GM12878 (cell line): ENCODE results near the gene PIM2. TPM values are rescaled to one million over a fixed set of nuclear protein-coding genes. Genes with fewer than 3 reads are reported as not detected.
A peak's percentile ranks its signal among the peaks of the same experiment; 100 is the strongest.

Source experiments
- ATAC-seq: fragments of 200-7000 bp; cut with Tn5 transposase; 3 replicates; pipeline ENCODE4 v1.9.1; 2020; ENCODE audit warnings: mild to moderate bottlenecking, moderate library complexity
- BruUV-seq: library from RNA; stranded (reverse); fragments of 400-500 nt; replicated peaks from 2 replicates; lab custom pipeline; 2021; lab: Mats Ljungman, UMichigan
- CTCF ChIA-PET: fragments of 300-600 bp; sonication (Branson Sonifier 250); formaldehyde crosslinking; extraction: SDS; loops from one replicate; lab custom pipeline; 2021; ENCODE audit warnings: inconsistent platforms; lab: Yijun Ruan, JAX
- POLR2A ChIA-PET: fragments of 350-600 bp; formaldehyde crosslinking; extraction: SDS; loops from one replicate; lab custom pipeline; 2021; ENCODE audit warnings: inconsistent platforms; lab: Charles Lee
- RAD21 ChIA-PET: fragments of 300-600 bp; sonication (Branson Sonifier 250); formaldehyde crosslinking; loops from one replicate; lab custom pipeline; 2023; ENCODE audit warnings: antibody characterized with exemption; ENCODE audit not compliant: unreplicated experiment; lab: Charles Lee
- SMC1A ChIA-PET: fragments of 300-600 bp; sonication (Branson Sonifier 250); formaldehyde crosslinking; loops from one replicate; lab custom pipeline; 2023; ENCODE audit not compliant: unreplicated experiment, uncharacterized antibody; lab: Charles Lee
- DNase-seq: peaks from one replicate; pipeline ENCODE4 v3.0.0-alpha.2; 2011; ENCODE audit warnings: low read depth, low spot score
- FAIRE-seq: peaks from 3 replicates; lab custom pipeline; 2011; peaks lifted over from hg19 to GRCh38; lab: Jason Lieb, UNC
- H2AFZ ChIP-seq: 2 replicates; pipeline ENCODE4 v1.6.0; 2011; ENCODE audit warnings: low read depth, low read length, control low read depth; ENCODE audit not compliant: control insufficient read depth
- H3K27ac ChIP-seq: 2 replicates; pipeline ENCODE4 v1.5.1; 2011; ENCODE audit warnings: control low read depth; ENCODE audit not compliant: control insufficient read depth, insufficient read depth
- H3K27me3 ChIP-seq, 2 experiments: replicated peaks in 1 of 2; 2 replicates each; pipeline versions ENCODE4 v1.6.0 to v1.6.1; 2011; ENCODE audit warnings: low read length in 1 of 2; ENCODE audit not compliant: control insufficient read depth in 2 of 2, insufficient read depth in 2 of 2
- H3K36me3 ChIP-seq, 2 experiments: 2 replicates each; pipeline ENCODE4 v1.5.1; 2011; ENCODE audit warnings: low read length in 1 of 2; ENCODE audit not compliant: control insufficient read depth in 2 of 2, insufficient read depth in 2 of 2
- H3K4me1 ChIP-seq: 2 replicates; pipeline ENCODE4 v1.6.1; 2011; ENCODE audit warnings: mild to moderate bottlenecking, low read length, moderate library complexity, mixed read lengths; ENCODE audit not compliant: control insufficient read depth, insufficient read depth
- H3K4me2 ChIP-seq: 2 replicates; pipeline ENCODE4 v1.6.0; 2011; ENCODE audit warnings: control low read depth; ENCODE audit not compliant: control insufficient read depth, insufficient read depth
- H3K4me3 ChIP-seq: fragments of 200-600 bp; sonication (generic); 2 replicates; pipeline ENCODE4 v1.5.1; 2016
- H3K79me2 ChIP-seq: 2 replicates; pipeline ENCODE4 v1.6.0; 2011; ENCODE audit warnings: low read length; ENCODE audit not compliant: control insufficient read depth, insufficient read depth
- H3K9ac ChIP-seq: 2 replicates; pipeline ENCODE4 v1.8.0; 2011; ENCODE audit warnings: low read length, control low read depth, mixed read lengths; ENCODE audit not compliant: control insufficient read depth, insufficient read depth
- H3K9me3 ChIP-seq: replicated peaks from 3 replicates; pipeline ENCODE4 v1.5.1; 2011; ENCODE audit warnings: mild to moderate bottlenecking, low read length; ENCODE audit not compliant: control insufficient read depth, insufficient read depth
- H4K20me1 ChIP-seq: 2 replicates; pipeline ENCODE4 v1.6.0; 2011; ENCODE audit not compliant: control insufficient read depth, insufficient read depth
- CREM ChIP-seq: IDR thresholded peaks from 2 replicates; pipeline ENCODE4 v1.6.1; 2014; ENCODE audit warnings: antibody characterized with exemption, low read depth
- HDAC2 ChIP-seq: fragments of 200-600 bp; sonication (generic); IDR thresholded peaks from 2 replicates; pipeline ENCODE4 v1.6.1; 2017
- MXI1 ChIP-seq: fragments of 150-350 bp; IDR thresholded peaks from 2 replicates; pipeline ENCODE4 v1.6.1; 2011; ENCODE audit warnings: low read depth, mild to moderate bottlenecking, inconsistent platforms, low read length, improper control_type of control experiment
- NR2F1 ChIP-seq: fragments of 450-650 bp; conservative IDR thresholded peaks from 2 replicates; pipeline ENCODE4 v1.6.1; 2017; ENCODE audit warnings: mild to moderate bottlenecking
- SMARCA5 ChIP-seq: fragments of 450-650 bp; IDR thresholded peaks from 2 replicates; pipeline ENCODE4 v1.6.1; 2017; ENCODE audit warnings: mild to moderate bottlenecking
- WGBS: methylation state at CpG from one replicate; pipeline ENCODE4 v1.1.6; 2016; ENCODE audit warnings: low lambda C conversion rate; ENCODE audit not compliant: insufficient replicate concordance, insufficient coverage; ENCODE audit errors: missing lambda C conversion rate; 5-methylcytosine and 5-hydroxymethylcytosine counted together
- in situ Hi-C: fragments of 300-500 bp; cut with MboI; formaldehyde crosslinking; loops from 9 replicates; pipeline ENCODE4 v1.14.3; 2018; ENCODE audit warnings: mixed read lengths
- intact Hi-C: fragments of 100-400 bp; cut with micrococcal nuclease; formaldehyde crosslinking; loops from one replicate; pipeline ENCODE4 v1.14.2; 2022; ENCODE audit not compliant: unreplicated experiment
- polyA plus RNA-seq, 11 experiments: library from polyadenylated mRNA; depleted of rRNA in 4 of 11; unstranded in 6 of 11; stranded (reverse) in 5 of 11; fragments of >200 nt; fragmentation: Nextera tagmentation in 4 of 11; fragmentation: Illumina TruSeq in 1 of 11; extraction: Ambion mirVana in 4 of 11; extraction: Trizol in 1 of 11; gene quantifications; 1 replicate in 1 of 11; 2 replicates in 10 of 11; pipeline versions ENCODE4 v1.2.1 to v1.2.3, GENCODE V29; 2011 to 2016; ENCODE audit warnings: inconsistent platforms in 2 of 11, missing spikeins in 2 of 11, low read depth in 1 of 11
- total RNA-seq, 4 experiments: library from RNA; depleted of rRNA in 3 of 4; stranded (reverse); fragments of >200 nt in 3 of 4; fragmentation: Illumina TruSeq in 1 of 4; extraction: Trizol in 1 of 4; gene quantifications; 2 replicates each; pipeline versions ENCODE4 v1.2.1 to v1.2.3, GENCODE V29; 2013 to 2021
- TF ChIP-seq, protein P1 (sequence below): fragments of 450-650 bp; IDR thresholded peaks from 2 replicates; pipeline ENCODE4 v1.6.1; 2017; ENCODE audit warnings: mild to moderate bottlenecking, moderate library complexity

Gene PIM2
- total and polyA plus RNA-seq, 10 of the 15 experiments (the other 5 are each of a cell fraction or from before 2014, with no cell fraction given), result 19.2 to 96.8 (median 32.3) TPM

DNA sequence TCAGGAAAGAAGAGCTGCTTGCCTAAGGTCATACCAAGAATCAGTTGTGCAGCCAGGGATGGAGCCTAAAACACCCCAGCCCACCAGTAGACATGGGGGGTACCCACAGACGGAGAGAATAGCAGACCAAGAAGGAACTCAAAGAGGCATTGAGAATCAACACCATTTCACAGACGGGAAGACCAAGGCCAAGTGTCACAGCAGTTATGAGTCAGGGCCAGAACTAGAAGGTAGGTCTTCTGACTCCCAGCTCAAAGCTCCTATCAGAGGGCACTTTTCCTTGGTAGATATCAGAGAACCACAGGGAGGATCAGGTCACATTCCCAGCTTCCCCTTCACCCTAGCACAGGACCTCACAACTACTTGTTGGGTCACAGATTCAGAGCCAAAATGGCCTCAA lies 24.1 kb upstream of the PIM2 start:
- H2AFZ ChIP-seq, result no peak overlapping the region
- H3K36me3 ChIP-seq, result peaks cover 0 to 16% of the 10 kb centered on the region in 2 experiments; a peak in 3 of 4 replicates
- peak; percentile 45; the same call in 1 of the 2 replicates for TF ChIP-seq NR2F1
- no peak for TF ChIP-seq HDAC2
- BruUV-seq, result no TSS peak
- ATAC-seq (no peak), FAIRE-seq (no peak), DNase-seq (no peak)
- CTCF ChIA-PET, result interaction anchor here (0.6 to 1.2 kb wide), 5 partner anchors 16 to 1715 kb away, joined by 3 to 4 read pairs (median 3); partner anchors contain the start of genes PIM2 and TFE3
- no peak overlapping the region for H3K4me2 ChIP-seq
- no peak overlapping the region for H3K4me3 ChIP-seq
- RAD21 ChIA-PET, result interaction anchor here (1.4 to 1.5 kb wide), 3 partner anchors 16 to 51 kb away, joined by 4 to 7 read pairs (median 5); no protein-coding TSS in a partner anchor
- no peak overlapping the region for H3K9ac ChIP-seq
- in situ Hi-C loops (loop anchor here (25.0 kb wide), 1 partner anchor 1731 kb away; the partner anchor contains the start of gene CDK16), intact Hi-C loops (loop anchor here (10.0 kb wide), 1 partner anchor 298 kb away; no protein-coding TSS in a partner anchor)
- 56% methylated on average over 2 of the region's 2 CpGs for WGBS
- H3K27ac ChIP-seq, result peak overlapping the region; percentile 31
- POLR2A ChIA-PET, result interaction anchor here (0.9 kb wide), 1 partner anchor 14 kb away, joined by 3 read pairs; no protein-coding TSS in a partner anchor
- peaks cover 35% of the 10 kb centered on the region for H3K79me2 ChIP-seq
- H3K4me1 ChIP-seq, result peaks cover 38% of the 10 kb centered on the region
- H4K20me1 ChIP-seq, result no peaks in the 10 kb centered on the region
- SMC1A ChIA-PET, result interaction anchor here (1.1 to 1.8 kb wide), 4 partner anchors 10 to 294 kb away, joined by 3 to 5 read pairs (median 4); no protein-coding TSS in a partner anchor
- H3K27me3 ChIP-seq, result no peaks in the 10 kb centered on the region
- no peaks in the 10 kb centered on the region for H3K9me3 ChIP-seq

DNA sequence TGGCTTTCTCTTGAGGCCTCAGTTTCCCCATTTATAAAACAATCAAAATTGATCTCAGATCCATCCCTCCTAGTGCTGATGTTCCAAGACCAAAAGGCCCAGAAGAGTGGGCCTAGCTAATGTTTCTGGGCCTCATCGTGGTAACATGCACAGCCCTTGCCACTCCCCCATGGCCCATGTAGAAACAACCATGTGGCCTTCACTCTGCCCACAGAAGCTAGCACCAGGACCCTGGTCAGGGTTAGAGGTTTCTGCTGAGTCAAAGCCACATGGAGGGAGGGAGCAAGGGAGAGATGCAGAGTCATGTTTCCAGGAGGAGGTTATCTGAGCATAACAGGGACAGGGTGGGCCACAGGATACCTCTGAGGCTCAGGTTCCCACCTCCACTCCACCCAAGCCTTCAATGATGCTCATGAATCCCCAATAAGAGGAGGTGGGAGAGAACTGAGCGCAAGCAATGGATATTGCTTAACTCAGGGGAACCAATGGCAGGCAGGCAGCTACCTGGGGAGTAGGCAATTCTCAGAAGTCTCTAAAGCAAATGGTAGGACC lies 21.7 kb upstream of the PIM2 start:
- H3K4me3 ChIP-seq, result no peak overlapping the region
- intact Hi-C loops (loop anchor here (10.0 kb wide), 1 partner anchor 296 kb away; no protein-coding TSS in a partner anchor), in situ Hi-C loops (loop anchor here (25.0 kb wide), 1 partner anchor 1728 kb away; the partner anchor contains the start of gene CDK16)
- ChIA-PET SMC1A (interaction anchor here (1.4 to 2.5 kb wide), 4 partner anchors 12 to 16 kb away, joined by 3 to 8 read pairs (median 5); no protein-coding TSS in a partner anchor), CTCF (interaction anchor here (1.2 to 2.5 kb wide), 5 partner anchors 10 to 29 kb away, joined by 3 to 9 read pairs (median 3); partner anchors contain the start of gene SLC35A2), POLR2A (interaction anchor here (0.6 to 2.6 kb wide), 8 partner anchors 10 to 139 kb away, joined by 3 to 21 read pairs (median 6); partner anchors contain the start of genes HDAC6, PIM2, PQBP1 and SLC35A2), RAD21 (interaction anchor here (1.0 to 3.2 kb wide), 5 partner anchors 10 to 292 kb away, joined by 3 to 17 read pairs (median 5); partner anchors contain the start of genes PQBP1, TFE3 and TIMM17B)
- H3K4me2 ChIP-seq, result peak overlapping the region; percentile 26; the same call in 1 of the 2 replicates
- no peak for ATAC-seq
- DNase-seq, result no peak
- H2AFZ ChIP-seq, result no peak overlapping the region
- BruUV-seq, result no TSS peak
- H3K9ac ChIP-seq, result peak overlapping the region; percentile 63
- peak overlapping the region; percentile 95 for H3K27ac ChIP-seq
- no peaks in the 10 kb centered on the region for H4K20me1 ChIP-seq
- peaks cover 57% of the 10 kb centered on the region for H3K4me1 ChIP-seq
- peaks cover 0 to 16% of the 10 kb centered on the region in 2 experiments; a peak in 3 of 4 replicates for H3K36me3 ChIP-seq
- no peak for FAIRE-seq
- no peaks in the 10 kb centered on the region for H3K27me3 ChIP-seq
- peaks cover 45% of the 10 kb centered on the region for H3K79me2 ChIP-seq
- no peaks in the 10 kb centered on the region; the same call in 2 of the 3 replicates for H3K9me3 ChIP-seq
- WGBS, result 68% methylated on average over 2 of the region's 2 CpGs
- TF ChIP-seq CREM, result no peak
- TF ChIP-seq SMARCA5, result 0 out of 2 replicates have a peak, but pooled peaks have one; percentile 8
- TF ChIP-seq NR2F1, result 0 out of 2 replicates have a peak, but pooled peaks have one; percentile 5
- TF ChIP-seq MXI1, result peak; percentile 36; the same call in 1 of the 2 replicates
- TF ChIP-seq, protein P1, sequence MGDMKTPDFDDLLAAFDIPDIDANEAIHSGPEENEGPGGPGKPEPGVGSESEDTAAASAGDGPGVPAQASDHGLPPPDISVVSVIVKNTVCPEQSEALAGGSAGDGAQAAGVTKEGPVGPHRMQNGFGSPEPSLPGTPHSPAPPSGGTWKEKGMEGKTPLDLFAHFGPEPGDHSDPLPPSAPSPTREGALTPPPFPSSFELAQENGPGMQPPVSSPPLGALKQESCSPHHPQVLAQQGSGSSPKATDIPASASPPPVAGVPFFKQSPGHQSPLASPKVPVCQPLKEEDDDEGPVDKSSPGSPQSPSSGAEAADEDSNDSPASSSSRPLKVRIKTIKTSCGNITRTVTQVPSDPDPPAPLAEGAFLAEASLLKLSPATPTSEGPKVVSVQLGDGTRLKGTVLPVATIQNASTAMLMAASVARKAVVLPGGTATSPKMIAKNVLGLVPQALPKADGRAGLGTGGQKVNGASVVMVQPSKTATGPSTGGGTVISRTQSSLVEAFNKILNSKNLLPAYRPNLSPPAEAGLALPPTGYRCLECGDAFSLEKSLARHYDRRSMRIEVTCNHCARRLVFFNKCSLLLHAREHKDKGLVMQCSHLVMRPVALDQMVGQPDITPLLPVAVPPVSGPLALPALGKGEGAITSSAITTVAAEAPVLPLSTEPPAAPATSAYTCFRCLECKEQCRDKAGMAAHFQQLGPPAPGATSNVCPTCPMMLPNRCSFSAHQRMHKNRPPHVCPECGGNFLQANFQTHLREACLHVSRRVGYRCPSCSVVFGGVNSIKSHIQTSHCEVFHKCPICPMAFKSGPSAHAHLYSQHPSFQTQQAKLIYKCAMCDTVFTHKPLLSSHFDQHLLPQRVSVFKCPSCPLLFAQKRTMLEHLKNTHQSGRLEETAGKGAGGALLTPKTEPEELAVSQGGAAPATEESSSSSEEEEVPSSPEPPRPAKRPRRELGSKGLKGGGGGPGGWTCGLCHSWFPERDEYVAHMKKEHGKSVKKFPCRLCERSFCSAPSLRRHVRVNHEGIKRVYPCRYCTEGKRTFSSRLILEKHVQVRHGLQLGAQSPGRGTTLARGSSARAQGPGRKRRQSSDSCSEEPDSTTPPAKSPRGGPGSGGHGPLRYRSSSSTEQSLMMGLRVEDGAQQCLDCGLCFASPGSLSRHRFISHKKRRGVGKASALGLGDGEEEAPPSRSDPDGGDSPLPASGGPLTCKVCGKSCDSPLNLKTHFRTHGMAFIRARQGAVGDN, result peak; percentile 90
